Measurements from ENCODE around the gene PRELID1.

The PRELID1 gene

GRCh38 chr5:177316005-177316404 lies 12.4 kb downstream of the PRELID1 start:
- no peaks in the 10 kb centered on the region for H3K27me3 Mint-ChIP-seq
- no peak overlapping the region for H3K27ac Mint-ChIP-seq
- no peaks in the 10 kb centered on the region for H3K9me3 Mint-ChIP-seq
- H3K4me1 Mint-ChIP-seq (ENCODE audit: low read depth) = peaks cover 29% of the 10 kb centered on the region
- peaks cover 4% of the 10 kb centered on the region for H3K36me3 Mint-ChIP-seq (ENCODE audit: low read depth)
- no peak overlapping the region for H3K4me3 Mint-ChIP-seq

GRCh38 chr5:177317959-177318377 lies 14.4 kb downstream of the PRELID1 start:
- Mint-ChIP-seq H3K9me3 (no peaks in the 10 kb centered on the region), H3K4me3 (no peak overlapping the region), H3K27ac (no peak overlapping the region), H3K4me1 (ENCODE audit: low read depth) (peaks cover 19% of the 10 kb centered on the region), H3K27me3 (no peaks in the 10 kb centered on the region), H3K36me3 (ENCODE audit: low read depth) (peaks cover 9% of the 10 kb centered on the region)

GRCh38 chr5:177319913-177320588 lies 16.5 kb downstream of the PRELID1 start:
- Mint-ChIP-seq H3K4me1 (ENCODE audit: low read depth) (peaks cover 24% of the 10 kb centered on the region), H3K9me3 (no peaks in the 10 kb centered on the region), H3K4me3 (no peak overlapping the region), H3K27ac (no peak overlapping the region), H3K27me3 (no peaks in the 10 kb centered on the region), H3K36me3 (ENCODE audit: low read depth) (peaks cover 17% of the 10 kb centered on the region)

- Mint-ChIP-seq H3K4me1 (ENCODE audit: low read depth) (peaks cover 27% of the 10 kb centered on the region), H3K36me3 (ENCODE audit: low read depth) (peaks cover 17% of the 10 kb centered on the region), H3K27ac (no peak overlapping the region), H3K27me3 (no peaks in the 10 kb centered on the region), H3K9me3 (no peaks in the 10 kb centered on the region), H3K4me3 (no peak overlapping the region)
These were observed 17.3 kb downstream of the PRELID1 start for GRCh38 chr5:177320879-177321278.

- Mint-ChIP-seq H3K27me3 (no peaks in the 10 kb centered on the region), H3K9me3 (no peaks in the 10 kb centered on the region), H3K4me1 (ENCODE audit: low read depth) (peaks cover 27% of the 10 kb centered on the region), H3K36me3 (ENCODE audit: low read depth) (peaks cover 21% of the 10 kb centered on the region), H3K4me3 (no peak overlapping the region), H3K27ac (no peak overlapping the region)
These were observed 22.3 kb downstream of the PRELID1 start for GRCh38 chr5:177325868-177326381.

GRCh38 chr5:177327539-177328522 lies 24.2 kb downstream of the PRELID1 start:
- Mint-ChIP-seq H3K27me3 (no peaks in the 10 kb centered on the region), H3K36me3 (ENCODE audit: low read depth) (peaks cover 19% of the 10 kb centered on the region), H3K27ac (peak overlapping the region; percentile 76), H3K9me3 (no peaks in the 10 kb centered on the region), H3K4me1 (ENCODE audit: low read depth) (peaks cover 35% of the 10 kb centered on the region), H3K4me3 (peak overlapping the region; percentile 40)

GRCh38 chr5:177328545-177329231 lies 25.1 kb downstream of the PRELID1 start:
- H3K4me3 Mint-ChIP-seq = no peak overlapping the region
- peaks cover 21% of the 10 kb centered on the region for H3K36me3 Mint-ChIP-seq (ENCODE audit: low read depth)
- peaks cover 35% of the 10 kb centered on the region for H3K4me1 Mint-ChIP-seq (ENCODE audit: low read depth)
- no peaks in the 10 kb centered on the region for H3K9me3 Mint-ChIP-seq
- H3K27ac Mint-ChIP-seq = no peak overlapping the region
- no peaks in the 10 kb centered on the region for H3K27me3 Mint-ChIP-seq

GRCh38 chr5:177329883-177330282 lies 26.3 kb downstream of the PRELID1 start:
- no peaks in the 10 kb centered on the region for H3K9me3 Mint-ChIP-seq
- no peak overlapping the region for H3K4me3 Mint-ChIP-seq
- no peak overlapping the region for H3K27ac Mint-ChIP-seq
- H3K4me1 Mint-ChIP-seq (ENCODE audit: low read depth) = peaks cover 30% of the 10 kb centered on the region
- H3K36me3 Mint-ChIP-seq (ENCODE audit: low read depth) = peaks cover 23% of the 10 kb centered on the region
- no peaks in the 10 kb centered on the region for H3K27me3 Mint-ChIP-seq

GRCh38 chr5:177330991-177331842 lies 27.6 kb downstream of the PRELID1 start:
- no peaks in the 10 kb centered on the region for H3K27me3 Mint-ChIP-seq
- no peaks in the 10 kb centered on the region for H3K9me3 Mint-ChIP-seq
- H3K4me3 Mint-ChIP-seq = no peak overlapping the region
- peaks cover 33% of the 10 kb centered on the region for H3K36me3 Mint-ChIP-seq (ENCODE audit: low read depth)
- H3K4me1 Mint-ChIP-seq (ENCODE audit: low read depth) = peaks cover 25% of the 10 kb centered on the region
- no peak overlapping the region for H3K27ac Mint-ChIP-seq

GRCh38 chr5:177332031-177332895 lies 28.7 kb downstream of the PRELID1 start:
- Mint-ChIP-seq H3K9me3 (no peaks in the 10 kb centered on the region), H3K27me3 (no peaks in the 10 kb centered on the region), H3K4me1 (ENCODE audit: low read depth) (peaks cover 24% of the 10 kb centered on the region), H3K27ac (no peak overlapping the region), H3K4me3 (no peak overlapping the region), H3K36me3 (ENCODE audit: low read depth) (peaks cover 39% of the 10 kb centered on the region)

- no peak overlapping the region for H3K27ac Mint-ChIP-seq
- H3K27me3 Mint-ChIP-seq = no peaks in the 10 kb centered on the region
- no peak overlapping the region for H3K4me3 Mint-ChIP-seq
- H3K9me3 Mint-ChIP-seq = no peaks in the 10 kb centered on the region
- H3K36me3 Mint-ChIP-seq (ENCODE audit: low read depth) = peaks cover 39% of the 10 kb centered on the region
- H3K4me1 Mint-ChIP-seq (ENCODE audit: low read depth) = peaks cover 18% of the 10 kb centered on the region
These were observed 29.3 kb downstream of the PRELID1 start for GRCh38 chr5:177332896-177333260.

GRCh38 chr5:177333420-177334154 lies 30.0 kb downstream of the PRELID1 start:
- no peak overlapping the region for H3K4me3 Mint-ChIP-seq
- H3K36me3 Mint-ChIP-seq (ENCODE audit: low read depth) = peaks cover 39% of the 10 kb centered on the region
- peaks cover 12% of the 10 kb centered on the region for H3K4me1 Mint-ChIP-seq (ENCODE audit: low read depth)
- no peaks in the 10 kb centered on the region for H3K27me3 Mint-ChIP-seq
- no peak overlapping the region for H3K27ac Mint-ChIP-seq
- H3K9me3 Mint-ChIP-seq = no peaks in the 10 kb centered on the region

- H3K9me3 Mint-ChIP-seq = no peaks in the 10 kb centered on the region
- peaks cover 39% of the 10 kb centered on the region for H3K36me3 Mint-ChIP-seq (ENCODE audit: low read depth)
- peaks cover 12% of the 10 kb centered on the region for H3K4me1 Mint-ChIP-seq (ENCODE audit: low read depth)
- H3K27ac Mint-ChIP-seq = no peak overlapping the region
- H3K4me3 Mint-ChIP-seq = no peak overlapping the region
- H3K27me3 Mint-ChIP-seq = no peaks in the 10 kb centered on the region
These were observed 30.6 kb downstream of the PRELID1 start for GRCh38 chr5:177334155-177334551.
